ENCODE measurements around the gene TMEFF1. TPM values are rescaled to one million over a fixed set of nuclear protein-coding genes. Genes with fewer than 3 reads are reported as not detected.

TMEFF1 gene
- total RNA-seq, 1 experiment from 2014 or later: 3.3 TPM

DNA sequence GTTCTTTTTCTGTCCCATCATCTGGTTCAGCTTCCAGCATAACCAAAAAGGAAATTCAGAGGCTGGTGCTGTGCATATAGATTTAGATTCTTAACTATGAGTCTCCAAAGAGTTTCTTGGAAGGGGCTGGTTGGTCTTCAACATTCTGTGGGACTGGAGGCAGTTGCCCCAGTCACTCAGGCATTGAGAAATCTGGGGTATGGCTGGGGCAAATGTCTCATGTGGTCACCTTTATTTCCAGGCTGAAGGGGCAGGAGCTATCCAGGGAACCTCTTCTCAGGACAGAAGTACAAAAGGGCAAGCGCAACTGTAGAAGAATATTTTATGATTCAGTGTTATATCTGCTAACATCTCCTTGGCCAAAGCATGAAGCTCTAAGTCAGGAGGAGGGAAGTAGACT lies 15.4 kb upstream of the TMEFF1 start:
- no peak overlapping the region for H2AFZ ChIP-seq (ENCODE audit: low read depth, low read length, poor library complexity, severe bottlenecking)
- BruUV-seq (replicated peaks): no TSS peak
- ATAC-seq: no peak
- H3K9me2 ChIP-seq (ENCODE audit: insufficient read depth): no peaks in the 10 kb centered on the region
- DNase-seq (ENCODE audit: low read depth, low spot score): no peak
- POLR2A ChIA-PET: no interaction called here
- CTCF ChIA-PET: no interaction called here
- no peaks in the 10 kb centered on the region for H4K20me1 ChIP-seq (ENCODE audit: insufficient read depth)
- no peaks in the 10 kb centered on the region for H3K27me3 ChIP-seq (ENCODE audit: insufficient read depth, low read length)
- H3K4me2 ChIP-seq (ENCODE audit: low read length): no peak overlapping the region
- peaks cover 0 to 9% of the 10 kb centered on the region in 2 experiments; a peak in 2 of 4 replicates for H3K36me3 ChIP-seq (ENCODE audit: control insufficient read depth in 1 of 2, insufficient read depth in 2 of 2, low read length in 2 of 2)
- H3K9ac ChIP-seq (ENCODE audit: low read length): no peak overlapping the region
- no peak overlapping the region for H3K27ac ChIP-seq (ENCODE audit: low read depth, low read length)
- no peaks in the 10 kb centered on the region for H3K9me3 ChIP-seq (ENCODE audit: control insufficient read depth in 1 of 2, insufficient read depth in 1 of 2, low read depth in 1 of 2, low read length in 2 of 2)
- H3K4me1 ChIP-seq (ENCODE audit: control insufficient read depth in 1 of 2, insufficient read depth in 2 of 2, low read length in 2 of 2): no peaks in the 10 kb centered on the region
- intact Hi-C loops (cut with micrococcal nuclease): loop anchor here (5.0 kb wide), 1 partner anchor 50 kb away; no protein-coding TSS in a partner anchor
- no peaks in the 10 kb centered on the region for H3K79me2 ChIP-seq (ENCODE audit: insufficient read depth, low read length)
- RAD21 ChIA-PET (ENCODE audit: low non-redundant PET in 1 of 2, low total read pairs in 2 of 2, uncharacterized antibody in 2 of 2, unreplicated experiment in 2 of 2): no interaction called here
- H3K4me3 ChIP-seq (replicated peaks in 1 of 2; ENCODE audit: low read depth in 1 of 2, low read length in 2 of 2): no peak overlapping the region
- TF ChIP-seq SIN3A (IDR thresholded peaks at IDR 0.05; ENCODE audit: low read depth) (no peak), SRF (IDR thresholded peaks at IDR 0.05; ENCODE audit: low read depth) (no peak), EZH2phosphoT487 (IDR thresholded peaks at IDR 0.05; ENCODE audit: borderline replicate concordance) (no peak), ZFX (IDR thresholded peaks at IDR 0.05) (no peak), POLR2A (IDR thresholded peaks at IDR 0.05; ENCODE audit: borderline replicate concordance, extremely low read depth, insufficient read depth, insufficient read length) (no peak), CEBPB (IDR thresholded peaks at IDR 0.05; ENCODE audit: low read depth) (no peak), FOSL1 (IDR thresholded peaks at IDR 0.05; ENCODE audit: low read depth) (no peak), TCF7L2 (IDR thresholded peaks at IDR 0.05; ENCODE audit: borderline replicate concordance, extremely low read depth, insufficient read depth, insufficient read length) (no peak), EZH2 (IDR thresholded peaks at IDR 0.05) (no peak), SP1 (IDR thresholded peaks at IDR 0.05; ENCODE audit: low read depth) (no peak), CBX3 (IDR thresholded peaks at IDR 0.05; ENCODE audit: low read depth) (no peak), YY1 (IDR thresholded peaks at IDR 0.05; ENCODE audit: extremely low read depth, insufficient replicate concordance, low read depth, low read length) (no peak), ELF1 (IDR thresholded peaks at IDR 0.05; ENCODE audit: borderline replicate concordance, low read depth) (no peak), JUND (IDR thresholded peaks at IDR 0.05) (no peak)
- TF ChIP-seq, protein P1, sequence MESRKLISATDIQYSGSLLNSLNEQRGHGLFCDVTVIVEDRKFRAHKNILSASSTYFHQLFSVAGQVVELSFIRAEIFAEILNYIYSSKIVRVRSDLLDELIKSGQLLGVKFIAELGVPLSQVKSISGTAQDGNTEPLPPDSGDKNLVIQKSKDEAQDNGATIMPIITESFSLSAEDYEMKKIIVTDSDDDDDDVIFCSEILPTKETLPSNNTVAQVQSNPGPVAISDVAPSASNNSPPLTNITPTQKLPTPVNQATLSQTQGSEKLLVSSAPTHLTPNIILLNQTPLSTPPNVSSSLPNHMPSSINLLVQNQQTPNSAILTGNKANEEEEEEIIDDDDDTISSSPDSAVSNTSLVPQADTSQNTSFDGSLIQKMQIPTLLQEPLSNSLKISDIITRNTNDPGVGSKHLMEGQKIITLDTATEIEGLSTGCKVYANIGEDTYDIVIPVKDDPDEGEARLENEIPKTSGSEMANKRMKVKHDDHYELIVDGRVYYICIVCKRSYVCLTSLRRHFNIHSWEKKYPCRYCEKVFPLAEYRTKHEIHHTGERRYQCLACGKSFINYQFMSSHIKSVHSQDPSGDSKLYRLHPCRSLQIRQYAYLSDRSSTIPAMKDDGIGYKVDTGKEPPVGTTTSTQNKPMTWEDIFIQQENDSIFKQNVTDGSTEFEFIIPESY (IDR thresholded peaks at IDR 0.05; ENCODE audit: extremely low read depth, insufficient replicate concordance, low read length): no peak
- TF ChIP-seq, protein P2, sequence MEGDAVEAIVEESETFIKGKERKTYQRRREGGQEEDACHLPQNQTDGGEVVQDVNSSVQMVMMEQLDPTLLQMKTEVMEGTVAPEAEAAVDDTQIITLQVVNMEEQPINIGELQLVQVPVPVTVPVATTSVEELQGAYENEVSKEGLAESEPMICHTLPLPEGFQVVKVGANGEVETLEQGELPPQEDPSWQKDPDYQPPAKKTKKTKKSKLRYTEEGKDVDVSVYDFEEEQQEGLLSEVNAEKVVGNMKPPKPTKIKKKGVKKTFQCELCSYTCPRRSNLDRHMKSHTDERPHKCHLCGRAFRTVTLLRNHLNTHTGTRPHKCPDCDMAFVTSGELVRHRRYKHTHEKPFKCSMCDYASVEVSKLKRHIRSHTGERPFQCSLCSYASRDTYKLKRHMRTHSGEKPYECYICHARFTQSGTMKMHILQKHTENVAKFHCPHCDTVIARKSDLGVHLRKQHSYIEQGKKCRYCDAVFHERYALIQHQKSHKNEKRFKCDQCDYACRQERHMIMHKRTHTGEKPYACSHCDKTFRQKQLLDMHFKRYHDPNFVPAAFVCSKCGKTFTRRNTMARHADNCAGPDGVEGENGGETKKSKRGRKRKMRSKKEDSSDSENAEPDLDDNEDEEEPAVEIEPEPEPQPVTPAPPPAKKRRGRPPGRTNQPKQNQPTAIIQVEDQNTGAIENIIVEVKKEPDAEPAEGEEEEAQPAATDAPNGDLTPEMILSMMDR (IDR thresholded peaks at IDR 0.05 in 2 of 3, conservative IDR thresholded peaks at IDR 0.05 in 1 of 3; ENCODE audit: borderline replicate concordance in 1 of 3, insufficient read depth in 1 of 3, low read depth in 2 of 3, low read length in 2 of 3): no peak
- TF ChIP-seq, protein P3, sequence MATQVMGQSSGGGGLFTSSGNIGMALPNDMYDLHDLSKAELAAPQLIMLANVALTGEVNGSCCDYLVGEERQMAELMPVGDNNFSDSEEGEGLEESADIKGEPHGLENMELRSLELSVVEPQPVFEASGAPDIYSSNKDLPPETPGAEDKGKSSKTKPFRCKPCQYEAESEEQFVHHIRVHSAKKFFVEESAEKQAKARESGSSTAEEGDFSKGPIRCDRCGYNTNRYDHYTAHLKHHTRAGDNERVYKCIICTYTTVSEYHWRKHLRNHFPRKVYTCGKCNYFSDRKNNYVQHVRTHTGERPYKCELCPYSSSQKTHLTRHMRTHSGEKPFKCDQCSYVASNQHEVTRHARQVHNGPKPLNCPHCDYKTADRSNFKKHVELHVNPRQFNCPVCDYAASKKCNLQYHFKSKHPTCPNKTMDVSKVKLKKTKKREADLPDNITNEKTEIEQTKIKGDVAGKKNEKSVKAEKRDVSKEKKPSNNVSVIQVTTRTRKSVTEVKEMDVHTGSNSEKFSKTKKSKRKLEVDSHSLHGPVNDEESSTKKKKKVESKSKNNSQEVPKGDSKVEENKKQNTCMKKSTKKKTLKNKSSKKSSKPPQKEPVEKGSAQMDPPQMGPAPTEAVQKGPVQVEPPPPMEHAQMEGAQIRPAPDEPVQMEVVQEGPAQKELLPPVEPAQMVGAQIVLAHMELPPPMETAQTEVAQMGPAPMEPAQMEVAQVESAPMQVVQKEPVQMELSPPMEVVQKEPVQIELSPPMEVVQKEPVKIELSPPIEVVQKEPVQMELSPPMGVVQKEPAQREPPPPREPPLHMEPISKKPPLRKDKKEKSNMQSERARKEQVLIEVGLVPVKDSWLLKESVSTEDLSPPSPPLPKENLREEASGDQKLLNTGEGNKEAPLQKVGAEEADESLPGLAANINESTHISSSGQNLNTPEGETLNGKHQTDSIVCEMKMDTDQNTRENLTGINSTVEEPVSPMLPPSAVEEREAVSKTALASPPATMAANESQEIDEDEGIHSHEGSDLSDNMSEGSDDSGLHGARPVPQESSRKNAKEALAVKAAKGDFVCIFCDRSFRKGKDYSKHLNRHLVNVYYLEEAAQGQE (IDR thresholded peaks at IDR 0.05; ENCODE audit: low read depth): no peak
- TF ChIP-seq, protein P4, sequence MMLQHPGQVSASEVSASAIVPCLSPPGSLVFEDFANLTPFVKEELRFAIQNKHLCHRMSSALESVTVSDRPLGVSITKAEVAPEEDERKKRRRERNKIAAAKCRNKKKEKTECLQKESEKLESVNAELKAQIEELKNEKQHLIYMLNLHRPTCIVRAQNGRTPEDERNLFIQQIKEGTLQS (IDR thresholded peaks at IDR 0.05): no peak
- TF ChIP-seq, protein P5, sequence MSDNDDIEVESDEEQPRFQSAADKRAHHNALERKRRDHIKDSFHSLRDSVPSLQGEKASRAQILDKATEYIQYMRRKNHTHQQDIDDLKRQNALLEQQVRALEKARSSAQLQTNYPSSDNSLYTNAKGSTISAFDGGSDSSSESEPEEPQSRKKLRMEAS (IDR thresholded peaks at IDR 0.05): no peak

All from HCT116 (cell line).